GM12892 (cell line): ENCODE data around the gene DDX52.

Experiments used
- POLR2A ChIP-seq: IDR thresholded peaks from 2 replicates; pipeline ENCODE4 v1.6.1; 2011; ENCODE audit warnings: low read depth, low read length, control low read depth
- POLR2AphosphoS5 ChIP-seq: IDR thresholded peaks from 2 replicates; pipeline ENCODE4 v1.6.1; 2011; ENCODE audit warnings: low read depth, low read length, control low read depth
- TAF1 ChIP-seq: IDR thresholded peaks from 2 replicates; pipeline ENCODE4 v1.6.1; 2011; ENCODE audit warnings: low read depth, mild to moderate bottlenecking, control low read depth, low read length, borderline replicate concordance

- no peak for TF ChIP-seq POLR2A
- TF ChIP-seq POLR2AphosphoS5: no peak
- TF ChIP-seq TAF1: no peak
These were observed 5.3 kb upstream of the DDX52 start for GRCh38 chr17:37648555-37648954.
